OCI-M1 (cell line): ENCODE measurements around the gene VOPP1.
A peak's percentile ranks its signal among the peaks of the same experiment; 100 is the strongest.

Source experiments
- DNase-seq: peaks from one replicate; lab custom pipeline; 2025; lab: John Stamatoyannopoulos, UW

The VOPP1 gene

GRCh38 chr7:55432939-55433784, 139.1 kb downstream of the VOPP1 start:
- DNase-seq, result peak; percentile 32

DNA sequence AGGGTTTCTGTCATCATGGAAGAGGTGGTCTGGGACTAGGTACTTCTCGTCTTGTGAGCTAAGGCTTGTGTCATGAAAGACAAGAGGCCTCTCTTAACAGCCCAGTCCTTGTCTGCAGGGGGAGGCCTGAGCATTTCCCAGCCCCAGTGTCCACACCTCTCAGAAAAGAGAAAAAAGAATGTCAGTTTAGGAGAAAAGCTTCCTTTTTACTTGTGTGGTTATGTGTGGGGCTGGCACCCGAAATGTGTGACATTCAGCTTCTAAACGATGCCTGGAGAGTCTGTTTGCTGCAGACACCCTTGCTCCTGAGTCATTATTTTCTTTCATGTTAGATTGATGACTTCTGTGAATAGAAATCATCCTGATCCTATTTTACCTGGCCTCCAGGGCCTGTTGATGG, 139.8 kb downstream of the VOPP1 start:
- DNase-seq, result no peak

DNA sequence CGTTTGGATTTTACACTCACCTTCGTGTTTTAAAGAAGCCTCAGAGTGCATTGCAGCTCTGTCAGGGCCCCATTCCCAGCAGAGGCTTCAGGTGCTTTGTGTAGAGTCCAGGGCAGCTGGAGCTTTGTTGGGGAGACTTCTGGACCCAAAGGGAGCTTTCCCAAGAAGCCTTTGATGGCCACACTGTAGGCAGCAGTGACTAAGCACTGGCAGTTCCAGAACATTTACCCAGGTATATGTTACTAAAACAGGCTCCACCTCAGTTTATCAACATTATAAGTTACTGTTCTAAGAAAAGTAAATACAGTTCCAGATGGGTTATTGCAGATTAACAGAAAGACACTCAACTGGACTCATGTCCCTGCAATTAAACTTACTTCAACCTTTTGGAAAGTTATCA, 140.4 kb downstream of the VOPP1 start:
- no peak for DNase-seq

DNA sequence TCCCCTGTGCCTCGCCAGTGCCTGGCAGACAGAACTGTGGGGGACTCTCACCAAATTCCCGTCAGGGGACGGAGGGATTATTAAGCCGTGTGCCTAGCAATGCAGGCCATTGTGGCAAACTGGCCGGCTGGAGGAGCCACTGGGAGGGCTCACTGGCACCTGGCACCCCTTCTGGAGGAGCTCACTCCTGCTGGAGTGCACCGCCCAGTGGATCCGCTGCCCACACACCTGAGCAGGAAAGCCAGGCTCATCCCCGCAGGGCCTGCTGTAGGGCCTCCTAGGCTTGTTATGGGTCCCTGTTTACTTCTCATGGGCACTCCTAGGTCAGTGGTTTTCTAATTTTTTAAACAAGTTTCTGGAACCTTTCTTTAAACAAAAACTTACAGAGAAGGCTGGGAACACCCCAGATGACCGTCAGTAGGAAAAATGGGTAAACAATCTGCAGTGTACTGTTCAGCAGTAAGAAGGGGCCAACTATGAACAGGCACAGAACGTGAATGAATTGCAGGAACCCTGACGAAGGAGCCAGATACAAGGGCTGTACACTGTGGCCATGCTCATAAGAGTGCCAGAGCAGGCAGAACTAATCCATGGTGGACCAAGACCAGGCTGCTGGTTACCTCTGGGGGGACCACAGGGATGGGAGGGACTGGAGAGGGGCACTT, 142.3 kb downstream of the VOPP1 start:
- no peak for DNase-seq

DNA sequence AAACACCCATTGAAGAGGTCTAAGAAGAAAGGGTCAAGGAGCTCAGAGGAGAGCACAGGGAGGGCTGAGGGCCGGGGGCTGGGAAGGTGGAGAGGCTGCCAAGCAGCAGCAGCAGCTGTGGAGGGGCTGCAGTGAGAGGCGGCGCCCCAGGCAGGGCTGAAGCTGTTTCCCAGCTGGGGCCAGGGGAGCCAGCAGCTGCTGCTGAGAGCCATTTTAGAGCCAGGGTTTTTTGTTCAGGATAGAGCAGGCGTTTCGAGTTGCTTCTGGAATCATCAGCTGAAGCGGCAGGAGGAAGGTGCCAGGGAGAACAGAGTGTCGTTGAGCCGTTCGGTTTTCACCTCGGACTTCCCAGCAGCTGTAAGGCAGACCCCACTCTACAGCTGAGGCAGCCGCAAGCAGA, 144.5 kb downstream of the VOPP1 start:
- no peak for DNase-seq

DNA sequence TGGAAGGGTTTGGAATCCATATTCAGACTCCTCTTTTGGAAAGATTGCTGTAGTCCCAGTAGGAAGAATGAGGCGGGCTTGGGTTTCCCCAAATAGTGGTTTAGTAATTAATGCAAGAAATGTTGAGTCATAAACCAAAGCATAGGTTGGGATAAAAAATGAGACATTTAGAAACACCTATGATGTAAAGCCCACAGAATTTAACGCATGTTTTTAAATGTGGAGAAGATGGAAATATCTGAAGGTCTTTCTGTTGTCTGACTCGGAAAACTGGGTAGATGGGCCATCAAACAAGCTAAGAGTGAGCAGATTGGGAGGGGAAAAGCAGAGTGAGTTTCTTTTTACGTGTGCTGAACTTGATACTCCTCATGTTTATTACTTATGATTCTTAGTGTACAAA, 145.0 kb downstream of the VOPP1 start:
- DNase-seq, result no peak

- no peak for DNase-seq
These were observed 145.6 kb downstream of the VOPP1 start for GRCh38 chr7:55426676-55427075.

DNA sequence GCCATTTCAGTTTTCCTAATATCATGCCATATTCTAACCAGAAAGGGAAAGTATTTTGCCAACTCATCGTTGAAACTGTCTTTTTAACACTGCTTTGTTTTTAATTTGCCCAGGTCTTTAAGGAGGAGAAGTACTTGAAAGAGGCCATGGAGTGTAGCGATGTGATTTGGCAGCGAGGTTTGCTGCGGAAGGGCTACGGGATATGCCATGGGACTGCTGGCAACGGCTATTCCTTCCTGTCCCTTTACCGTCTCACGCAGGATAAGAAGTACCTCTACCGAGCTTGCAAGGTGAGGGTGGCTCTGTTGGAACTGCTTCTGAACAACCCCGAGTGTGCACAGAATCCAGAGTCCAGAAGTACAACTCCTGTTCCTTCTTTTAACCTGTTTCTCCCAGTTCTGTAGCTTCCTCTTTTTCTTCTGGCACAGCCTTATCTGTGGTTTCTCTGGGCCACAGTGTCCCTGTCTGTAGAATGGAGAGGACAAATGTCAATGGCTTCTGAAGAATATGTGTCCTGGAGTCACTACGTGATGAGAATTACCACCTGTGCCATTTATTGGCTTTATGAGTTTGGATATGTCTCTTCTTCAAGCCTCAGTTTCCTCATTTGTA, 147.1 kb downstream of the VOPP1 start:
- DNase-seq, result peak; percentile 77

DNA sequence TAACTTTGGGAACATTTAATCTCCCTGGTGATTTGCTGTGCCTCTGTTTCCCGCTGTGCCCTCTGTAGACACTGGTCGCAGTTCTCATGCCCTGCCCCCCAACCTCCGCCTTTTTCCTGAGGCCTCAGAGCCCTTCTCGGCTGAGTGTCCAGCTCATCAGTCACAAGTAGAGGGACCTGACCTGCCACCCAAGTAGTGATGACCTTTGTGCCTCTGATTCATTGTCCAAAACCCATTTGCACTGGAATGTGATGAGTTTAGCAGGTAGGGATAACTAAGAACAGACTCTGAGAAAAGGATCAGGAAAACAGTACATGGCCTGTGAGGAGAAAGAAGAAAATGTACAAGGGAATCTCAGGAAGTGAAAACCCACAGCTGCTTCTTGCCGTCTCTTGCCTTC, 148.4 kb downstream of the VOPP1 start:
- DNase-seq, result no peak

DNA sequence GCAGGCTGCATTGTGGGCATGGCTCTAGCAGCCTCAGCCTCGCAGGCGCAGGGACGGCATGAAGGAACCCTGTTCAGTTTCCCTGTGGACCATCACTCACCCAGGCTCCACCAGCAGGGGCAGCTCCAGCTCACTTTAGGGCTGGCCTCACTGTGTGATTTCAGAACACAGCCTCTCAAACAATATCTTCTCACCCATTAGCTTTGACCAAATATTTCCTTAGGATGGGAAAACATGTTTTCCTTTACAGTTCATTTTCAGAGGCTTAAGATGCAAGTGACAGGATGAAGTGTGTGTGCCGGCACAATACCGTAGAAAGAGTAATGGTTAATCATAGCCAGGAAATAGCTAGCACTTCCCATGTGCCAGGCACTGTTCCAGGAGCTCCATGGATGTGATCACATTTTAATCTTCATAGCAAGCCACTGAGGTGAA, 149.0 kb downstream of the VOPP1 start:
- no peak for DNase-seq
